CD14-positive monocyte (primary cell): Measurements from ENCODE around the gene SRC. TPM values are rescaled to one million over a fixed set of nuclear protein-coding genes. Genes with fewer than 3 reads are reported as not detected.

Experiments used
- DNase-seq, 3 donors: peaks; one replicate each; pipeline ENCODE4 v3.0.0-alpha.2; 2011 to 2022
- H2AFZ ChIP-seq: 2 replicates; pipeline ENCODE4 v1.6.0; 2012; ENCODE audit warnings: mild to moderate bottlenecking, low read depth, low read length, inconsistent platforms; ENCODE audit not compliant: insufficient read depth, poor library complexity, severe bottlenecking
- H3K27ac ChIP-seq, 2 donors: 1 replicate in 1 of 2; 2 replicates in 1 of 2; pipeline ENCODE4 v1.5.1; 2012 to 2013; ENCODE audit warnings: low read length in 2 of 2, control low read depth in 1 of 2, inconsistent platforms in 1 of 2, low read depth in 1 of 2, mild to moderate bottlenecking in 1 of 2
- H3K27me3 ChIP-seq, 2 donors: one replicate each; pipeline versions ENCODE4 v1.6.0 to v1.6.1; 2011 to 2013; ENCODE audit warnings: low read length in 2 of 2; ENCODE audit not compliant: control insufficient read depth in 2 of 2, insufficient read depth in 2 of 2
- H3K36me3 ChIP-seq, 2 donors: replicated peaks in 1 of 2; 1 replicate in 1 of 2; 2 replicates in 1 of 2; pipeline versions ENCODE4 v1.5.1 to v1.6.1; 2012 to 2013; ENCODE audit warnings: low read length in 2 of 2, control low read depth in 1 of 2, inconsistent platforms in 1 of 2, mild to moderate bottlenecking in 1 of 2; ENCODE audit not compliant: insufficient read depth in 2 of 2, control insufficient read depth in 1 of 2
- H3K4me1 ChIP-seq, 2 donors: 1 replicate in 1 of 2; 2 replicates in 1 of 2; pipeline versions ENCODE4 v1.5.1 to v1.6.1; 2012 to 2013; ENCODE audit warnings: low read length in 2 of 2, control low read depth in 1 of 2, inconsistent platforms in 1 of 2, mild to moderate bottlenecking in 1 of 2, moderate library complexity in 1 of 2; ENCODE audit not compliant: insufficient read depth in 2 of 2, control insufficient read depth in 1 of 2
- H3K4me2 ChIP-seq: replicated peaks from 2 replicates; pipeline ENCODE3; 2012; ENCODE audit warnings: low read length, moderate library complexity, mild to moderate bottlenecking; ENCODE audit not compliant: poor library complexity, severe bottlenecking; ENCODE audit errors: extremely low read depth
- H3K4me3 ChIP-seq, 3 experiments: fragments of 200-600 bp in 1 of 3; sonication (generic) in 1 of 3; replicated peaks in 1 of 3; 1 replicate in 2 of 3; 2 replicates in 1 of 3; pipeline ENCODE4 v1.5.1; 2011 to 2013; ENCODE audit warnings: low read length in 3 of 3, mild to moderate bottlenecking in 3 of 3, control low read depth in 2 of 3, low read depth in 2 of 3, inconsistent platforms in 1 of 3, moderate library complexity in 1 of 3
- H3K79me2 ChIP-seq: 2 replicates; pipeline ENCODE4 v1.6.0; 2012; ENCODE audit warnings: mild to moderate bottlenecking, control low read depth, inconsistent platforms, low read length, moderate library complexity; ENCODE audit not compliant: insufficient read depth
- H3K9ac ChIP-seq: 2 replicates; pipeline ENCODE4 v1.6.0; 2017; ENCODE audit warnings: low read length, mild to moderate bottlenecking; ENCODE audit not compliant: insufficient read depth, poor library complexity, severe bottlenecking
- H3K9me3 ChIP-seq, 2 donors: replicated peaks in 1 of 2; 1 replicate in 1 of 2; 2 replicates in 1 of 2; pipeline versions ENCODE4 v1.5.1 to v1.6.1; 2012 to 2013; ENCODE audit warnings: low read length in 2 of 2, control low read depth in 1 of 2; ENCODE audit not compliant: control insufficient read depth in 1 of 2, insufficient read depth in 1 of 2
- H4K20me1 ChIP-seq: 2 replicates; pipeline ENCODE4 v1.6.0; 2012; ENCODE audit warnings: mild to moderate bottlenecking, low read length, control low read depth, moderate library complexity; ENCODE audit not compliant: insufficient read depth
- H3K27ac Mint-ChIP-seq, 7 donors: one replicate each; pipeline ENCODE4 v1.8.0; 2020; ENCODE audit warnings: mild to moderate bottlenecking in 7 of 7, mixed read lengths in 7 of 7, moderate library complexity in 6 of 7, inconsistent platforms in 2 of 7
- H3K27me3 Mint-ChIP-seq, 3 donors: one replicate each; pipeline ENCODE4 v1.8.0; 2021 to 2022; ENCODE audit warnings: low read depth in 3 of 3, mild to moderate bottlenecking in 3 of 3, mixed read lengths in 3 of 3, moderate library complexity in 3 of 3, inconsistent platforms in 1 of 3
- H3K36me3 Mint-ChIP-seq, 2 donors: one replicate each; pipeline ENCODE4 v1.8.0; 2020; ENCODE audit warnings: mixed read lengths in 2 of 2, inconsistent platforms in 1 of 2, mild to moderate bottlenecking in 1 of 2
- H3K4me1 Mint-ChIP-seq: one replicate; pipeline ENCODE4 v1.8.0; 2020; ENCODE audit warnings: mild to moderate bottlenecking, mixed read lengths
- H3K4me3 Mint-ChIP-seq, 2 donors: one replicate each; pipeline ENCODE4 v1.8.0; 2020; ENCODE audit warnings: mild to moderate bottlenecking in 2 of 2, mixed read lengths in 2 of 2, moderate library complexity in 1 of 2
- H3K9me3 Mint-ChIP-seq, 7 donors: one replicate each; pipeline ENCODE4 v1.8.0; 2020 to 2022; ENCODE audit warnings: mixed read lengths in 7 of 7, mild to moderate bottlenecking in 6 of 7, moderate library complexity in 6 of 7, inconsistent platforms in 2 of 7
- CTCF ChIP-seq: fragments of 200-600 bp; IDR thresholded peaks from one replicate; pipeline ENCODE4 v1.8.0; 2022; ENCODE audit warnings: antibody characterized with exemption, mild to moderate bottlenecking
- WGBS: methylation state at CpG from one replicate; pipeline ENCODE4 v1.1.5; 2013; ENCODE audit warnings: missing lambda C conversion rate; ENCODE audit not compliant: insufficient coverage; 5-methylcytosine and 5-hydroxymethylcytosine counted together
- intact Hi-C, 2 donors: fragments of 100-400 bp; cut with micrococcal nuclease; formaldehyde crosslinking; loops; one replicate each; pipeline versions ENCODE4 v1.15.0 to v1.15.1; 2023
- polyA plus RNA-seq, 3 donors: library from polyadenylated mRNA; depleted of rRNA in 1 of 3; unstranded in 2 of 3; stranded (reverse) in 1 of 3; fragments of 300-500 nt in 2 of 3; fragments of >200 nt in 1 of 3; fragmentation: Illumina TruSeq in 2 of 3; gene quantifications; 1 replicate in 2 of 3; 2 replicates in 1 of 3; pipeline ENCODE4 v1.2.3, GENCODE V29; 2012 to 2021

SRC gene
- polyA plus RNA-seq, 3 donors: 4.9 to 55.1 (median 6.8) TPM

GRCh38 chr20:37383229-37383989 lies 37.5 kb downstream of the SRC start:
- Histone ChIP-seq H4K20me1 (no peaks in the 10 kb centered on the region), H3K9ac (peak overlapping the region; percentile 79), H3K4me1 (peaks cover 48 to 56% of the 10 kb centered on the region in 2 donors), H3K79me2 (no peaks in the 10 kb centered on the region), H3K27ac (no peak overlapping the region), H2AFZ (no peak overlapping the region), H3K27me3 (no peaks in the 10 kb centered on the region), H3K4me2 (peak overlapping the region; percentile 75), H3K36me3 (peaks cover 19 to 21% of the 10 kb centered on the region in 2 donors), H3K4me3 (peak overlapping the region in 1 of 3 experiments; percentile 68), H3K9me3 (no peaks in the 10 kb centered on the region)
- no peaks in the 10 kb centered on the region for H3K9me3 Mint-ChIP-seq
- DNase-seq: peak in 2 of 3 donors; percentile 32 to 53
- intact Hi-C loops: loop anchor here (5.0 to 10.0 kb wide), 4 partner anchors 36 to 181 kb away; partner anchors contain the start of gene SRC (in 1 of the 2)
- H3K27me3 Mint-ChIP-seq: peaks cover 6 to 18% (median 14%) of the 10 kb centered on the region in 3 donors
- peaks cover 51% of the 10 kb centered on the region for H3K4me1 Mint-ChIP-seq
- TF ChIP-seq CTCF: no peak
- H3K36me3 Mint-ChIP-seq: peaks cover 44 to 50% of the 10 kb centered on the region in 2 donors
- WGBS: 88% methylated on average over 12 of the region's 25 CpGs
- H3K4me3 Mint-ChIP-seq: peak overlapping the region; percentile 56 to 59
- H3K27ac Mint-ChIP-seq: peak overlapping the region in 5 of 7 donors; percentile 66 to 86 (median 75)

- peaks cover 19 to 25% of the 10 kb centered on the region in 2 donors for H3K36me3 ChIP-seq
- H3K4me2 ChIP-seq: peak overlapping the region; percentile 75
- peak overlapping the region; percentile 71 for H2AFZ ChIP-seq
- H4K20me1 ChIP-seq: no peaks in the 10 kb centered on the region
- H3K79me2 ChIP-seq: no peaks in the 10 kb centered on the region
- peaks cover 44 to 48% of the 10 kb centered on the region in 2 donors for H3K36me3 Mint-ChIP-seq
- peak overlapping the region; percentile 79 for H3K9ac ChIP-seq
- H3K27me3 ChIP-seq: no peaks in the 10 kb centered on the region
- 7% methylated on average over 42 of the region's 42 CpGs for WGBS
- peak; percentile 93 for TF ChIP-seq CTCF
- intact Hi-C loops: loop anchor here (1.0 to 10.0 kb wide), 8 partner anchors 37 to 190 kb away; partner anchors contain the start of genes BLCAP (in 1 of the 2) and SRC (in 1 of the 2)
- H3K4me1 Mint-ChIP-seq: peaks cover 40% of the 10 kb centered on the region
- no peaks in the 10 kb centered on the region for H3K9me3 Mint-ChIP-seq
- H3K27me3 Mint-ChIP-seq: peaks cover 9 to 18% (median 12%) of the 10 kb centered on the region in 3 donors
- peak overlapping the region in 1 of 2 donors; percentile 78 for H3K27ac ChIP-seq
- peaks cover 35 to 44% of the 10 kb centered on the region in 2 donors for H3K4me1 ChIP-seq
- H3K4me3 Mint-ChIP-seq: peak overlapping the region; percentile 66 to 84
- DNase-seq: peak; percentile 73 to 81 (median 80)
- peak overlapping the region in 5 of 7 donors; percentile 51 to 89 (median 72) for H3K27ac Mint-ChIP-seq
- peak overlapping the region; percentile 20 to 68 (median 24) for H3K4me3 ChIP-seq
- H3K9me3 ChIP-seq: no peaks in the 10 kb centered on the region
Measured at GRCh38 chr20:37384683-37385174, 38.8 kb downstream of the SRC start.
